ENCODE measurements around the gene THEM4. TPM values are rescaled to one million over a fixed set of nuclear protein-coding genes. Genes with fewer than 3 reads are reported as not detected.

Gene THEM4
- total RNA-seq, 3 donors from 2014 or later = 21.6 to 23.7 (median 22.2) TPM

- Histone ChIP-seq H3K4me1 (peaks cover 0 to 1% of the 10 kb centered on the region in 2 donors), H3K36me3 (no peaks in the 10 kb centered on the region), H3K27me3 (no peaks in the 10 kb centered on the region), H3K4me3 (no peak overlapping the region), H3K27ac (peak overlapping the region in 1 of 2 donors; percentile 70), H3K9me3 (no peaks in the 10 kb centered on the region)
- DNase-seq (ENCODE audit: low spot score in 2 of 2) = no peak
- TF ChIP-seq POLR2A (IDR thresholded peaks at IDR 0.05) (no peak), POLR2AphosphoS5 (IDR thresholded peaks at IDR 0.05) (no peak), CTCF (IDR thresholded peaks at IDR 0.05) (no peak)
- intact Hi-C loops (cut with DNase I; ENCODE audit: low total_unique reads) = no loop called here
Observed at GRCh38 chr1:151940541-151940940, 31.2 kb upstream of the THEM4 start.

GRCh38 chr1:151939779-151940178 is 30.5 kb upstream of the THEM4 start:
- no peaks in the 10 kb centered on the region for H3K27me3 ChIP-seq
- intact Hi-C loops (cut with DNase I; ENCODE audit: low total_unique reads) = no loop called here
- TF ChIP-seq POLR2AphosphoS5 (IDR thresholded peaks at IDR 0.05) = no peak
- no peak for TF ChIP-seq POLR2A (IDR thresholded peaks at IDR 0.05)
- TF ChIP-seq CTCF (IDR thresholded peaks at IDR 0.05) = no peak
- no peak overlapping the region for H3K4me3 ChIP-seq
- H3K27ac ChIP-seq = no peak overlapping the region
- no peaks in the 10 kb centered on the region for H3K36me3 ChIP-seq
- H3K4me1 ChIP-seq = no peaks in the 10 kb centered on the region
- H3K9me3 ChIP-seq = no peaks in the 10 kb centered on the region
- DNase-seq (ENCODE audit: low spot score in 2 of 2) = no peak

- Histone ChIP-seq H3K27me3 (no peaks in the 10 kb centered on the region), H3K9me3 (no peaks in the 10 kb centered on the region), H3K4me3 (no peak overlapping the region), H3K4me1 (no peaks in the 10 kb centered on the region), H3K36me3 (no peaks in the 10 kb centered on the region), H3K27ac (no peak overlapping the region)
- TF ChIP-seq POLR2AphosphoS5 (IDR thresholded peaks at IDR 0.05) (no peak), POLR2A (IDR thresholded peaks at IDR 0.05) (no peak), CTCF (IDR thresholded peaks at IDR 0.05) (no peak)
- DNase-seq (ENCODE audit: low spot score in 2 of 2) = no peak
- intact Hi-C loops (cut with DNase I; ENCODE audit: low total_unique reads) = no loop called here
Observed at GRCh38 chr1:151939141-151939540, 29.8 kb upstream of the THEM4 start.

GRCh38 chr1:151936653-151937052 is 27.3 kb upstream of the THEM4 start:
- no peak overlapping the region for H3K4me3 ChIP-seq
- TF ChIP-seq POLR2AphosphoS5 (IDR thresholded peaks at IDR 0.05) (no peak), CTCF (IDR thresholded peaks at IDR 0.05) (no peak), POLR2A (IDR thresholded peaks at IDR 0.05) (no peak)
- no peaks in the 10 kb centered on the region for H3K27me3 ChIP-seq
- H3K36me3 ChIP-seq = no peaks in the 10 kb centered on the region
- no peak for DNase-seq (ENCODE audit: low spot score in 2 of 2)
- H3K4me1 ChIP-seq = no peaks in the 10 kb centered on the region
- intact Hi-C loops (cut with DNase I; ENCODE audit: low total_unique reads) = no loop called here
- H3K27ac ChIP-seq = no peak overlapping the region
- no peaks in the 10 kb centered on the region for H3K9me3 ChIP-seq

GRCh38 chr1:151935894-151936602 is 26.7 kb upstream of the THEM4 start:
- Histone ChIP-seq H3K9me3 (no peaks in the 10 kb centered on the region), H3K27me3 (no peaks in the 10 kb centered on the region), H3K27ac (no peak overlapping the region), H3K36me3 (no peaks in the 10 kb centered on the region), H3K4me3 (no peak overlapping the region), H3K4me1 (no peaks in the 10 kb centered on the region)
- DNase-seq (ENCODE audit: low spot score in 2 of 2) = no peak
- intact Hi-C loops (cut with DNase I; ENCODE audit: low total_unique reads) = no loop called here
- no peak for TF ChIP-seq CTCF (IDR thresholded peaks at IDR 0.05)
- no peak for TF ChIP-seq POLR2A (IDR thresholded peaks at IDR 0.05)
- no peak for TF ChIP-seq POLR2AphosphoS5 (IDR thresholded peaks at IDR 0.05)

All from breast epithelium (tissue), 4 donors.